WTC11 (cell line): Measurements from ENCODE around the gene LTB. TPM values are rescaled to one million over a fixed set of nuclear protein-coding genes. Genes with fewer than 3 reads are reported as not detected.
A peak's percentile ranks its signal among the peaks of the same experiment; 100 is the strongest.

Experiments used
- ATAC-seq: fragments of 200-7000 bp; cut with Tn5 transposase; 2 replicates; pipeline ENCODE4 v1.10.0; 2021; ENCODE audit warnings: mild to moderate bottlenecking, moderate library complexity
- CTCF ChIA-PET: fragments of 300-600 bp; sonication (Branson Sonifier 250); formaldehyde crosslinking; loops from one replicate; lab custom pipeline; 2021; ENCODE audit warnings: antibody characterized with exemption; lab: Charles Lee
- POLR2A ChIA-PET: fragments of 350-600 bp; sonication (Branson Sonifier 250); formaldehyde crosslinking; loops from one replicate; lab custom pipeline; 2021; ENCODE audit warnings: antibody characterized with exemption; lab: Charles Lee
- DNase-seq: peaks from one replicate; pipeline ENCODE4 v3.0.0; 2021; ENCODE audit warnings: low spot score
- H3K27ac Mint-ChIP-seq: 2 replicates; pipeline ENCODE4 v1.8.0; 2021; ENCODE audit warnings: mixed read lengths
- H3K27me3 Mint-ChIP-seq: 2 replicates; pipeline ENCODE4 v1.8.0; 2021; ENCODE audit warnings: low read depth, mild to moderate bottlenecking, moderate library complexity, mixed read lengths
- H3K36me3 Mint-ChIP-seq: 2 replicates; pipeline ENCODE4 v1.8.0; 2021; ENCODE audit warnings: mixed read lengths
- H3K4me1 Mint-ChIP-seq: 2 replicates; pipeline ENCODE4 v1.8.0; 2022; ENCODE audit warnings: mixed read lengths
- H3K4me3 Mint-ChIP-seq: 2 replicates; pipeline ENCODE4 v1.8.0; 2021; ENCODE audit warnings: mild to moderate bottlenecking, moderate library complexity, mixed read lengths
- H3K9me3 Mint-ChIP-seq: 2 replicates; pipeline ENCODE4 v1.8.0; 2021; ENCODE audit warnings: mixed read lengths
- ESRRA ChIP-seq: sonication (generic); formaldehyde crosslinking; IDR thresholded peaks from 2 replicates; pipeline ENCODE4 v1.8.1; 2022; ENCODE audit warnings: mild to moderate bottlenecking, missing genetic modification reagents, borderline replicate concordance
- FOXK1 ChIP-seq: sonication (generic); formaldehyde crosslinking; IDR thresholded peaks from 2 replicates; pipeline ENCODE4 v1.8.0; 2022; ENCODE audit warnings: mild to moderate bottlenecking, moderate library complexity, missing genetic modification reagents
- FOXP1 ChIP-seq: sonication (generic); formaldehyde crosslinking; IDR thresholded peaks from 2 replicates; pipeline ENCODE4 v1.8.0; 2022; ENCODE audit warnings: missing genetic modification reagents, mild to moderate bottlenecking, moderate library complexity, borderline replicate concordance
- GABPB1 ChIP-seq: sonication (generic); formaldehyde crosslinking; IDR thresholded peaks from 2 replicates; pipeline ENCODE4 v1.8.1; 2023; ENCODE audit warnings: mild to moderate bottlenecking, missing genetic modification reagents
- HMGA2 ChIP-seq: fragments of 250-450 bp; sonication (Bioruptor Pico); IDR thresholded peaks from 2 replicates; pipeline ENCODE4 v1.4.0; 2021; ENCODE audit warnings: mild to moderate bottlenecking, moderate library complexity
- KAT7 ChIP-seq: sonication (generic); formaldehyde crosslinking; IDR thresholded peaks from 2 replicates; pipeline ENCODE4 v1.8.1; 2023; ENCODE audit warnings: missing genetic modification reagents, mild to moderate bottlenecking, borderline replicate concordance
- NFATC4 ChIP-seq: fragments of 250-450 bp; sonication (Bioruptor Pico); IDR thresholded peaks from 2 replicates; pipeline ENCODE4 v1.9.0; 2021; ENCODE audit warnings: mild to moderate bottlenecking
- NR1H2 ChIP-seq: sonication (generic); formaldehyde crosslinking; IDR thresholded peaks from 2 replicates; pipeline ENCODE4 v1.9.0; 2021; ENCODE audit warnings: mild to moderate bottlenecking, moderate library complexity, missing genetic modification reagents
- OVOL2 ChIP-seq: fragments of 250-450 bp; sonication (Bioruptor Pico); IDR thresholded peaks from 2 replicates; pipeline ENCODE4 v1.9.0; 2021; ENCODE audit warnings: mild to moderate bottlenecking, borderline replicate concordance
- SMAD3 ChIP-seq: sonication (generic); formaldehyde crosslinking; IDR thresholded peaks from 2 replicates; pipeline ENCODE4 v1.8.0; 2022; ENCODE audit warnings: missing genetic modification reagents, mild to moderate bottlenecking, borderline replicate concordance
- SOX15 ChIP-seq: fragments of 250-450 bp; sonication (Bioruptor Pico); IDR thresholded peaks from 2 replicates; pipeline ENCODE4 v1.9.0; 2021; ENCODE audit warnings: mild to moderate bottlenecking
- TEAD1 ChIP-seq: sonication (generic); formaldehyde crosslinking; IDR thresholded peaks from 2 replicates; pipeline ENCODE4 v1.8.0; 2022; ENCODE audit warnings: mild to moderate bottlenecking, missing genetic modification reagents
- ZNF317 ChIP-seq: sonication (generic); formaldehyde crosslinking; IDR thresholded peaks from 2 replicates; pipeline ENCODE4 v1.8.1; 2023; ENCODE audit warnings: low read depth, mild to moderate bottlenecking, moderate library complexity, missing genetic modification reagents, borderline replicate concordance
- ZNF671 ChIP-seq: fragments of 250-450 bp; sonication (Bioruptor Pico); IDR thresholded peaks from 2 replicates; pipeline ENCODE4 v1.8.0; 2021; ENCODE audit warnings: mild to moderate bottlenecking
- total RNA-seq: library from RNA; stranded (reverse); gene quantifications from 3 replicates; pipeline ENCODE4 v1.2.3, GENCODE V29; 2021
- TF ChIP-seq, protein P1 (sequence below): sonication (generic); formaldehyde crosslinking; conservative IDR thresholded peaks from 2 replicates; pipeline ENCODE4 v1.8.1; 2023; ENCODE audit warnings: mild to moderate bottlenecking, low read depth, missing genetic modification reagents, moderate library complexity
- TF ChIP-seq, protein P2 (sequence below): sonication (generic); formaldehyde crosslinking; IDR thresholded peaks from 2 replicates; pipeline ENCODE4 v1.8.1; 2022; ENCODE audit warnings: low read depth, missing genetic modification reagents, borderline replicate concordance
- TF ChIP-seq, protein P3 (sequence below): sonication (generic); formaldehyde crosslinking; IDR thresholded peaks from 2 replicates; pipeline ENCODE4 v1.8.0; 2022; ENCODE audit warnings: missing genetic modification reagents

Gene LTB
- total RNA-seq, 1 experiment from 2014 or later = 1.3 TPM

DNA sequence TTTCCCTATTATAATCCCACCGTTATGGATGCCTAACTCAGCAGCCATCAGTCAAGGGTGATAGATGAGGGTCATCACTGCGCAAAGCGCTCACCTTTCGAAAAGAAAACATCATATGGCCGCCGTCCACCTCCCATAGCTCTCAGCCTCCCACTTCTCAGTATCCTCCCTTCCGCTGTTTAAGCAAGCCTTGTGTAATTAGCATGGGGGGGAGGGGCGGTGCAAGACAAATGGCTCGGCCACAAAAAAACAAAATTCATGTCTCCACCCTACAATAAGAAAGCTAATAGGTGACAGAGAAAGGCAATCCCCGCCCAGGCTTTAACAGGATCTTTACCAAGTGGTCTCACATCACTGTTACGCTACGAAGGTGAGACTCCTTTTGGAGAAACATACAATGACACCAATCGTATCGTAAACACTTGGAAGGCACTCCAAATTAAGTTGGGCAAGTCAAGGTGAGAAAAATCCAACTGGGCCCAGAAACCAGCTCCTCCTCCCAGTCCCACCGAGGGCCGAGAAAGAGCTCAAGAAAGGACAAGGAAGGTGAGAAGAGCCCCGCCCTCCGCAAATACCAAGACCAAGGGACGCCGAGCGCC, 41.1 kb downstream of the LTB start (continued):
- TF ChIP-seq KAT7 (CRISPR knock-in tag) = 0 out of 2 replicates have a peak, but pooled peaks have one; percentile 81

DNA sequence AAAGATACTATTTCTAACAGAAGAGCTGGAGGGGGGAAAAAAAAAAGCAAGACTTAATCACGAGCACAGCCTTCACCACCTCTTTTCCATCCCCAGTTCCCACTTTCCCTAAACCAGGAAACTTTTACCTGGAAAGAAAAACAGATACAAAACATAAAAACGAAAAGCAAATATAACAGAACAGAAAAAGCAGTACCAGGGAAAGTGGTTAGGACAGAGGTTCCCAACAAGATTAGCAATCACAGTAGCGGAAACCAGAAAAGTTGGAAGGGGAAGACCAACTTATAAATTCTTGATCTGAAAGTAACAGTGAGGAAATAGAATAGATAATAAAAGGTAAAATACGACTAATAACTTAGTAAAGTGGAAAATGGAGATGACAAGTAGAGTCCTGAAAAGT, 41.6 kb downstream of the LTB start:
- DNase-seq (no peak), ATAC-seq (no peak)
- TF ChIP-seq FOXK1 (no peak), TEAD1 (CRISPR knock-in tag) (no peak), NR1H2 (CRISPR knock-in tag) (no peak), FOXP1 (CRISPR knock-in tag) (no peak), SMAD3 (no peak)
- TF ChIP-seq, protein P1, sequence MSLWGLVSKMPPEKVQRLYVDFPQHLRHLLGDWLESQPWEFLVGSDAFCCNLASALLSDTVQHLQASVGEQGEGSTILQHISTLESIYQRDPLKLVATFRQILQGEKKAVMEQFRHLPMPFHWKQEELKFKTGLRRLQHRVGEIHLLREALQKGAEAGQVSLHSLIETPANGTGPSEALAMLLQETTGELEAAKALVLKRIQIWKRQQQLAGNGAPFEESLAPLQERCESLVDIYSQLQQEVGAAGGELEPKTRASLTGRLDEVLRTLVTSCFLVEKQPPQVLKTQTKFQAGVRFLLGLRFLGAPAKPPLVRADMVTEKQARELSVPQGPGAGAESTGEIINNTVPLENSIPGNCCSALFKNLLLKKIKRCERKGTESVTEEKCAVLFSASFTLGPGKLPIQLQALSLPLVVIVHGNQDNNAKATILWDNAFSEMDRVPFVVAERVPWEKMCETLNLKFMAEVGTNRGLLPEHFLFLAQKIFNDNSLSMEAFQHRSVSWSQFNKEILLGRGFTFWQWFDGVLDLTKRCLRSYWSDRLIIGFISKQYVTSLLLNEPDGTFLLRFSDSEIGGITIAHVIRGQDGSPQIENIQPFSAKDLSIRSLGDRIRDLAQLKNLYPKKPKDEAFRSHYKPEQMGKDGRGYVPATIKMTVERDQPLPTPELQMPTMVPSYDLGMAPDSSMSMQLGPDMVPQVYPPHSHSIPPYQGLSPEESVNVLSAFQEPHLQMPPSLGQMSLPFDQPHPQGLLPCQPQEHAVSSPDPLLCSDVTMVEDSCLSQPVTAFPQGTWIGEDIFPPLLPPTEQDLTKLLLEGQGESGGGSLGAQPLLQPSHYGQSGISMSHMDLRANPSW (CRISPR knock-in tag) = no peak
- TF ChIP-seq, protein P2, sequence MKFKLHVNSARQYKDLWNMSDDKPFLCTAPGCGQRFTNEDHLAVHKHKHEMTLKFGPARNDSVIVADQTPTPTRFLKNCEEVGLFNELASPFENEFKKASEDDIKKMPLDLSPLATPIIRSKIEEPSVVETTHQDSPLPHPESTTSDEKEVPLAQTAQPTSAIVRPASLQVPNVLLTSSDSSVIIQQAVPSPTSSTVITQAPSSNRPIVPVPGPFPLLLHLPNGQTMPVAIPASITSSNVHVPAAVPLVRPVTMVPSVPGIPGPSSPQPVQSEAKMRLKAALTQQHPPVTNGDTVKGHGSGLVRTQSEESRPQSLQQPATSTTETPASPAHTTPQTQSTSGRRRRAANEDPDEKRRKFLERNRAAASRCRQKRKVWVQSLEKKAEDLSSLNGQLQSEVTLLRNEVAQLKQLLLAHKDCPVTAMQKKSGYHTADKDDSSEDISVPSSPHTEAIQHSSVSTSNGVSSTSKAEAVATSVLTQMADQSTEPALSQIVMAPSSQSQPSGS (CRISPR knock-in tag) = no peak
- CTCF ChIA-PET = interaction anchor here (0.9 to 4.8 kb wide), 2 partner anchors 12 to 58 kb away, joined by 4 to 23 read pairs; partner anchors contain the start of gene MCCD1
- H3K4me1 Mint-ChIP-seq = peaks cover 40% of the 10 kb centered on the region
- peak overlapping the region; percentile 98 for H3K27ac Mint-ChIP-seq
- no peaks in the 10 kb centered on the region for H3K27me3 Mint-ChIP-seq
- peak overlapping the region; percentile 99 for H3K4me3 Mint-ChIP-seq
- peaks cover 54% of the 10 kb centered on the region for H3K36me3 Mint-ChIP-seq
- H3K9me3 Mint-ChIP-seq = no peaks in the 10 kb centered on the region
- POLR2A ChIA-PET = interaction anchor here (0.5 to 2.5 kb wide), 6 partner anchors 11 to 309 kb away, joined by 4 to 22 read pairs (median 6); partner anchors contain the start of genes MCCD1, MICB and PRRC2A

DNA sequence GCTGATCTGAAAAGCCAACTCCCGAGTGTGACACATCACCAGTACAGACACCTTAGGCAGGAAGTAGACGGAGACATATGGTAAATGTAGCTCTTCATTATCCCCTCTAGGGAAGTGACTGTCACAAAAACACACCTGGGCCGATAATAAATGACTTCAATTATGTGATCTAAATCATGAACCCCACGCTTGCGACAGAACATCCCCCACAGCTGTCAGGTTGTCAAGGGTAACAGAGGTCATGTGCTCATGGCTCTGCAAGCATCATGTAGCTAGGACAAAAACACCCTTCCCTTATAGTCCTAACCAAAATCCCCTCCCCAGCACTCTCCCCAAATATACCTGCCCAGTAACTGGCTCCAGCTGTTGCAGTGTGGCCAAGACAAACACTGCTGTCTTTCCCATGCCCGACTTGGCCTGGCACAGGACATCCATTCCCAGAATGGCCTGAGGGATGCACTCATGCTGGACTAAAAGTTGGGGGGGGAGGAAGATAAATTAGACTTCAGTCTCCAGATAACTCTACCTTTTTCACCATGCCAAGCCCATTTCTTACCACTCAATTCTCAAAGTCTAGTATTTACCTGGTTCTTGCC, 43.3 kb downstream of the LTB start:
- no peak for DNase-seq
- H3K4me1 Mint-ChIP-seq = peaks cover 42% of the 10 kb centered on the region
- no peaks in the 10 kb centered on the region for H3K27me3 Mint-ChIP-seq
- POLR2A ChIA-PET = interaction anchor here (1.1 kb wide), 1 partner anchor 100 kb away, joined by 3 read pairs; no protein-coding TSS in a partner anchor
- TF ChIP-seq NFATC4 (CRISPR knock-in tag) = no peak
- TF ChIP-seq ESRRA (CRISPR knock-in tag) = no peak
- no peak for TF ChIP-seq SOX15 (CRISPR knock-in tag)
- TF ChIP-seq ZNF671 (CRISPR knock-in tag) = no peak
- H3K27ac Mint-ChIP-seq = peak overlapping the region; percentile 89
- H3K9me3 Mint-ChIP-seq = no peaks in the 10 kb centered on the region
- H3K4me3 Mint-ChIP-seq = peak overlapping the region; percentile 99
- H3K36me3 Mint-ChIP-seq = peaks cover 71% of the 10 kb centered on the region
- CTCF ChIA-PET = interaction anchor here (0.5 kb wide), 1 partner anchor 10 kb away, joined by 5 read pairs; the partner anchor contains the start of gene MCCD1
- no peak for ATAC-seq

DNA sequence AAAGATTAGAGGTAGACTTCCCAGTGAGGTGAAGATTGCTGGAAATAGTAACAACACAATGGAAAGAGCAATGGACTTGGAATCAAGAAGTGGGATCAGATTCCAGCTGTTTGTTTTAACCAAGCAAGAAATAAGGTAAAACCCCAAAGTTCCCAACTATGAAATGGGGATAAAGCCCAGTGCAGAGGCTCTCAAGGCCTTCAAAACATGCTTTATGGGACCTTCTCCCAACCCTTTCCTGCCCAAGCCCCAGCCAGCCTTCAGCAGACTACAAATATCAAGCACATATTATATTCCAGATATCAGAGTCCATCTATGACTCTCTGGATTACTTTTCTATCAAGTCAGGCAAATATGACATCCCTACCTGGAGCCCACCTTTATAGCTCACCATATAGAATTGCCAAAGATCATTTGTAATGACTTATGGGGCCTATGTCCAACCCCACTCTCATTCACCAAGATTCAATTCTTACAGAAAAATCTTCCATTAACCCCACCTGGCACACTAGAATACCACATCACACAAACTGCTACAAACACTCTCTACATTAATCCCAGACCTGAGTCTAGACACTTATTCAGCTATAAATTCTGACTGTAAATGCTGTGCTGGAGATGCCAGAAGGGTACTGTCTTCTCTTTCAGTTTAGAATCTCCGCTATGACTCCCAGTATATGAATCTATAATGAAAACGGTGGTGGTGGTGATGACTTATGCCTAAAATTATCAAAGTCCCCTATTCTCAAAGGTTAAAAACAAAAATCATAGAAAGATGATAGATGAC, 46.5 kb downstream of the LTB start:
- Mint-ChIP-seq H3K27ac (peak overlapping the region; percentile 68), H3K9me3 (no peaks in the 10 kb centered on the region), H3K4me3 (no peak overlapping the region), H3K36me3 (peaks cover 93% of the 10 kb centered on the region), H3K4me1 (peaks cover 50% of the 10 kb centered on the region), H3K27me3 (no peaks in the 10 kb centered on the region)
- DNase-seq = no peak
- CTCF ChIA-PET = interaction anchor here (1.0 kb wide), 1 partner anchor 11 kb away, joined by 3 read pairs; the partner anchor contains the start of gene ATP6V1G2
- no peak for ATAC-seq
- POLR2A ChIA-PET = interaction anchor here (0.6 kb wide), 2 partner anchors 136 to 263 kb away, joined by 4 to 6 read pairs; no protein-coding TSS in a partner anchor
- no peak for TF ChIP-seq ESRRA (CRISPR knock-in tag)
- TF ChIP-seq, protein P3, sequence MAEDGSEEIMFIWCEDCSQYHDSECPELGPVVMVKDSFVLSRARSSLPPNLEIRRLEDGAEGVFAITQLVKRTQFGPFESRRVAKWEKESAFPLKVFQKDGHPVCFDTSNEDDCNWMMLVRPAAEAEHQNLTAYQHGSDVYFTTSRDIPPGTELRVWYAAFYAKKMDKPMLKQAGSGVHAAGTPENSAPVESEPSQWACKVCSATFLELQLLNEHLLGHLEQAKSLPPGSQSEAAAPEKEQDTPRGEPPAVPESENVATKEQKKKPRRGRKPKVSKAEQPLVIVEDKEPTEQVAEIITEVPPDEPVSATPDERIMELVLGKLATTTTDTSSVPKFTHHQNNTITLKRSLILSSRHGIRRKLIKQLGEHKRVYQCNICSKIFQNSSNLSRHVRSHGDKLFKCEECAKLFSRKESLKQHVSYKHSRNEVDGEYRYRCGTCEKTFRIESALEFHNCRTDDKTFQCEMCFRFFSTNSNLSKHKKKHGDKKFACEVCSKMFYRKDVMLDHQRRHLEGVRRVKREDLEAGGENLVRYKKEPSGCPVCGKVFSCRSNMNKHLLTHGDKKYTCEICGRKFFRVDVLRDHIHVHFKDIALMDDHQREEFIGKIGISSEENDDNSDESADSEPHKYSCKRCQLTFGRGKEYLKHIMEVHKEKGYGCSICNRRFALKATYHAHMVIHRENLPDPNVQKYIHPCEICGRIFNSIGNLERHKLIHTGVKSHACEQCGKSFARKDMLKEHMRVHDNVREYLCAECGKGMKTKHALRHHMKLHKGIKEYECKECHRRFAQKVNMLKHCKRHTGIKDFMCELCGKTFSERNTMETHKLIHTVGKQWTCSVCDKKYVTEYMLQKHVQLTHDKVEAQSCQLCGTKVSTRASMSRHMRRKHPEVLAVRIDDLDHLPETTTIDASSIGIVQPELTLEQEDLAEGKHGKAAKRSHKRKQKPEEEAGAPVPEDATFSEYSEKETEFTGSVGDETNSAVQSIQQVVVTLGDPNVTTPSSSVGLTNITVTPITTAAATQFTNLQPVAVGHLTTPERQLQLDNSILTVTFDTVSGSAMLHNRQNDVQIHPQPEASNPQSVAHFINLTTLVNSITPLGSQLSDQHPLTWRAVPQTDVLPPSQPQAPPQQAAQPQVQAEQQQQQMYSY (CRISPR knock-in tag) = no peak
- TF ChIP-seq FOXP1 (CRISPR knock-in tag) = no peak
- TF ChIP-seq HMGA2 (CRISPR knock-in tag) = no peak
- no peak for TF ChIP-seq OVOL2 (CRISPR knock-in tag)
- no peak for TF ChIP-seq GABPB1
- no peak for TF ChIP-seq ZNF317
